GM20000 (cell line): ENCODE data around the gene PUDP.

Experiments used
- DNase-seq: peaks from one replicate; pipeline ENCODE4 v3.0.0; 2012; ENCODE audit warnings: low spot score
- TF ChIP-seq, protein P1 (sequence below): IDR thresholded peaks from 2 replicates; pipeline ENCODE4 v1.5.1; 2012; ENCODE audit warnings: mild to moderate bottlenecking, control low read depth; ENCODE audit errors: extremely low read depth, missing control alignments

PUDP gene

DNA sequence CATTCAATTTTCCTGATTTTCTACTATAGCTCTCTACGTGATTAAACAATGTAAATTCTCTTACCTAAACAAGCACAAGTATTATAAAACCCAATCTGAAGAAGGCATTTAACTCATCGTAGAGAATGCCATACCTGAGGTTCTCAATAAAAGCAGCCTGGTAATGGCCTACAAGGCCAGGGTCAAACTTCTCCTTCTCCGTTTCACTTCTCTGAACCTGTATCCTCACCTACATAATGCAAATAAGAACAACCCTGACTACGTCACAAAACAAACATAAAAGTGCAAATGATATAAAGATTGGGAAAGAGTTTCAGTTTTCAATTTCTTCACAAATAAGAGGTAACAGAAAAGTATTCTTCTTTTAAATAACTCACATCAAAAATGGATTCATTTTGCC is 56.0 kb downstream of the PUDP start:
- no peak for DNase-seq
- TF ChIP-seq, protein P1, sequence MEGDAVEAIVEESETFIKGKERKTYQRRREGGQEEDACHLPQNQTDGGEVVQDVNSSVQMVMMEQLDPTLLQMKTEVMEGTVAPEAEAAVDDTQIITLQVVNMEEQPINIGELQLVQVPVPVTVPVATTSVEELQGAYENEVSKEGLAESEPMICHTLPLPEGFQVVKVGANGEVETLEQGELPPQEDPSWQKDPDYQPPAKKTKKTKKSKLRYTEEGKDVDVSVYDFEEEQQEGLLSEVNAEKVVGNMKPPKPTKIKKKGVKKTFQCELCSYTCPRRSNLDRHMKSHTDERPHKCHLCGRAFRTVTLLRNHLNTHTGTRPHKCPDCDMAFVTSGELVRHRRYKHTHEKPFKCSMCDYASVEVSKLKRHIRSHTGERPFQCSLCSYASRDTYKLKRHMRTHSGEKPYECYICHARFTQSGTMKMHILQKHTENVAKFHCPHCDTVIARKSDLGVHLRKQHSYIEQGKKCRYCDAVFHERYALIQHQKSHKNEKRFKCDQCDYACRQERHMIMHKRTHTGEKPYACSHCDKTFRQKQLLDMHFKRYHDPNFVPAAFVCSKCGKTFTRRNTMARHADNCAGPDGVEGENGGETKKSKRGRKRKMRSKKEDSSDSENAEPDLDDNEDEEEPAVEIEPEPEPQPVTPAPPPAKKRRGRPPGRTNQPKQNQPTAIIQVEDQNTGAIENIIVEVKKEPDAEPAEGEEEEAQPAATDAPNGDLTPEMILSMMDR, result no peak

DNA sequence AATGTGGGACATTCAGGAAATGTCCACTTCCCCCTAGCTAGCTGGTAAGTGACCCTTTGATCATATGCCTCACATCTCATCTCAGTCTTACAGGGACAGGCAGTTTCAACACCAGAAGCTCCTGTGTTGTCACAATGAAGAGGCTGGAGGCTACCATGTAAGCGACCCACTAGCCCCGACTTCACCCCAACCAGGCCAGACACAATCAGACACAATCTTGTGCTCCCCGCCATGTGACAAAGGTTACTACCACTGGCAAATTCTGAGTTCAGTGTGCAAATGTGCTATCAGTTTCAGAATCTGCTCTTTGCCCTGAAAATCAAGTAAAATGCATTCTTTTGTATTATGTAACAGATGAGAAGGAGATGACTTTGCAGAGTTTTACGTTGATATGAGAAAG is 57.3 kb downstream of the PUDP start:
- DNase-seq, result no peak

DNA sequence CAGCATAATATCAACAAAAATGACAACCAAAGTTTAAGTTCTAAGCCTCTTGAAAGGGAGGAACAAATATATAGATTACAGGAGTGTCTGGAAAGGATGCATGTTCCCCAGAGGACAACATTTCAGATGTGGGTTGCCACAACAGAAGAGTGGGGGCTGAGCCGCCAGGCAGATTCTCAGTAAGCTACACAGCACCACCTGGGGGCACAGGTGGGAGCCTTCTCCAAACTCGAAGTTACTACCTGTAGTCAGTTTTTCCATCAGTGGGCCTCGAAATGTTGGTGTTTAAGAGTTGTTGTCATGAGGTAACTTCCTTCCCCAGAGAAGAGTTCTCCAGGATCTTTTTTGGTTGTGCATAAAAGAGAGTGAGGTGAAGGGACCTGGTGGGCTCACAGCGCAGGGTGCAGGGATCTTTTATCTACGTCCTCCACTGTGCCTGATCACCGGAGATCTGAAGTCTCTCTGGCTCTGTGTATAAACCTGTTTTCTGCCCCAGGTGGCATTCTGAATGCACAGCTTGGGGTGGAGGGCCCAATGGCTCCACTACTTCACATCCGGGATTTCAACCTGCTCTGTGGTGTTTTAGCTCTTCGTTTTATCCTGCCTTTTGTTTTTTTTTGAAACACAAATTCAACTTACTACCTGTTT is 58.9 kb downstream of the PUDP start:
- TF ChIP-seq, protein P1, result peak; percentile 28
- peak; percentile 12 for DNase-seq

More for the DNA sequence above, 57.3 kb downstream of the PUDP start:
- TF ChIP-seq, protein P1, result no peak

DNA sequence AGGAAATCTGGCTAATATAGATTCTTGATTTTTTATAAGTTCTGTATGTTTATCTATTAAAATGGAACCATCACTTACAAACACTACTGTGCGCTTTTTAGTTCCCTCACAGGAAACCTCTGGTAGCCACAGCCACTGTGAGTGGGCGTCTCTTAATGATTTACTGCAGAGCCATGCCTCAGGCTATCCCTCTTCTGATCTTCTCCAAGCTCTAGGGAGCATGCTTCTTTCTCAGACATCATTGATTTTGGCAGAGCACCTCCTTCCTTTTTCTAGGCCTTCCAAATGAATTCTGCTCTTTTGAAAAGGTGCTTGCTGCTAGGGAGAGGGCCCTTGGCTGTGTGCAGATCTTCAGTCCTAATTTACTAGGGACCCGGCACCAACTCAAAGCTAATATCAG is 61.6 kb downstream of the PUDP start:
- TF ChIP-seq, protein P1, result no peak
- no peak for DNase-seq

DNA sequence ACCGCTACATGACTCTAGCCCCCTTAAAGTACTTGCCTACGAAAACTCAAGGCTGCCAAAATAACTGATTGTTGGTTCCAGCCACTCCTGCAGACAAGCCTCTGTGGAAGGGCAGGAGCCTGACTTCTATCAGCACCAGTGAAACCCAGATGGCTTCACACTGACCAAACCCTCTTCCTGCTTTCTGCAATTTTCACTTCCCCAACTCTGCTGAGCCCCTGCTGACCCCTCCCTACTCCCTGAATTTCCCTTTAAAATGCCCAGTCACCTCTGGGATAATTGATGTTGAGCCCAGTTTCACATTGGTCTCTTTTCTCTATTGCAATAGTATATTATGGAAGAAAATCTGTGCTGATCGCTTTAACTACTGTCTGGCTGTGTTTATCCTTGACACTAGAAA is 62.1 kb downstream of the PUDP start:
- TF ChIP-seq, protein P1, result no peak
- DNase-seq, result no peak

DNA sequence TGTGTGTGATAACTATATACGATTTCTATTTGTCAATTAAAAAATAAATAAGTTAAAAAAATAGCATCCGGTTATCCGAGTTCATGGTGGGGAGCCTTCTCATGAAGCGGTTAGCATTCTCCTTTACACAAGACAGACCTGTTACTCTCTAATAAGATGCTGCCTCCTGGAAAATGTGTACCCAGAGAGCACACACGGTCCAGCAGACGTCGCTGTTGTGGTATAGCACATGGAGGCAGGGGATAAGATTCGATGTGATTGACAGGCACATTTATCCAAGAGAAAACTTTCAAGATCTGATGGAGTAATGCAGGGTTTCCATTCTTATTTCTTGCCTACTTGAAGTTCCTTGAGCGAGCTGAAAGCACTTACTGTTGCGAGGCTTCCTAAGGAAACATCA is 63.1 kb downstream of the PUDP start:
- no peak for DNase-seq
- TF ChIP-seq, protein P1, result peak; percentile 4

DNA sequence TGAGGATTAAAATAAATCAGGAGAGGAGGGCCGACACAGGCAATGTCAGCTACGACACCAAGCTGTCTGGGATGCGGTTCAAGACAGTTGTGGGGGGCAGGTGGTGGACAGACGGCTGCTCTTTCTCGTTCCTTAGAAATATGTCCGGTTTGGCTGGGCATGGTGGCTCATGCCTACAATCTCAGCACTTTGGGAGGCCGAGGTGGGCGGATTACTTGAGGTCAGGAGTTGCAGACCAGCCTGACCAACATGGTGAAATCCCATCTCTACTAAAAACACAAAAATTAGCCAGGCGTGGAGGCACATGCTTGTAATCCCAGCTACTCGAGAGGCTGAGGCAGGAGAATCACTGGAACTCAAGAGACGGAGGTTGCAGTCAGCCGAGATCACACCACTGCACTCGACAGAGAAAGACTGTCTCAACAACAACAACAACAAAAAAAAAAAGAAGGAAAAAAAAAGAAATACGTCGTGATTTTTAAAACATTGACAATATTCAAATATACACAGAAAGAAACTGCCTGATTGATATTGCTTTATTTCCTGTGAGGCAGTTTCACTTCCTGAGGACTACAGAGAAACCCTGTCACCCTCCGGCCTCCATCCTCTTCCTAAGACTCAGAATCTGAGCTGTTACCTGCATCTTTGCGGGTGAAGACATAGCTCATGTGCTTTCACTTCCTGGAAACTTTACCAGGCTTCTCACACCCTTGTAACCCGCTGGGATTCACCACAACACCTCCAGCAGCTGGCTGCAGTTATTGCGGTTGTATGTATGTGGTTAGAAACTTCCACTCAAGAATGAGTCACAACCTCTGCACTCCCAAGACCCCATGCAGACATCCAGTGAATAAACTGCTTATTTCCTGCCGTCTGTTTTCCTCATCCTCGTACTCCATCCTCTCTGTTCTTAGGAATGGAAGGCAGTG is 64.2 kb downstream of the PUDP start:
- peak; percentile 9 for DNase-seq
- TF ChIP-seq, protein P1, result no peak
